SU-DHL-6 (cell line): ENCODE results near the gene CRYBA4.

Experiments used
- H2AFZ ChIP-seq: fragments of 200-600 bp; sonication (generic); 2 replicates; pipeline ENCODE4 v1.6.1; 2014; ENCODE audit warnings: low read depth, mild to moderate bottlenecking, moderate library complexity, mixed read lengths, antibody characterized with exemption, low read length; ENCODE audit not compliant: severe bottlenecking
- H3F3A ChIP-seq: fragments of 200-600 bp; shearing (Covaris generic); 2 replicates; pipeline ENCODE4 v1.6.0; 2016; ENCODE audit warnings: antibody characterized with exemption, mild to moderate bottlenecking; ENCODE audit not compliant: insufficient read depth
- H3K27ac ChIP-seq: fragments of 200-600 bp; sonication (generic); 2 replicates; pipeline ENCODE4 v1.5.1; 2016; ENCODE audit warnings: low read depth, mild to moderate bottlenecking, low read length, moderate library complexity, mixed read lengths
- H3K27me3 ChIP-seq: fragments of 200-600 bp; sonication (generic), shearing (Covaris generic); 2 replicates; pipeline ENCODE4 v1.6.0; 2014; ENCODE audit warnings: mild to moderate bottlenecking, low read length
- H3K36me3 ChIP-seq: fragments of 200-600 bp; sonication (generic); 2 replicates; pipeline ENCODE4 v1.6.1; 2014; ENCODE audit warnings: mild to moderate bottlenecking, low read length, mixed read lengths
- H3K4me2 ChIP-seq: fragments of 300-600, 200-600 bp; shearing (Covaris generic), sonication (generic); 2 replicates; pipeline ENCODE4 v1.6.0; 2014; ENCODE audit warnings: low read length, low read depth, mild to moderate bottlenecking; ENCODE audit not compliant: poor library complexity, severe bottlenecking
- H3K4me3 ChIP-seq: fragments of 200-600 bp; sonication (generic); 2 replicates; pipeline ENCODE4 v1.5.1; 2014; ENCODE audit warnings: antibody characterized with exemption, low read length, mild to moderate bottlenecking, mixed read lengths; ENCODE audit not compliant: insufficient read depth, poor library complexity, severe bottlenecking
- H3K79me2 ChIP-seq: fragments of 200-600 bp; sonication (generic); 2 replicates; pipeline ENCODE4 v1.6.1; 2014; ENCODE audit warnings: mild to moderate bottlenecking, low read length, moderate library complexity; ENCODE audit not compliant: insufficient read depth
- H3K9ac ChIP-seq: fragments of 200-600 bp; sonication (generic); 2 replicates; pipeline ENCODE4 v1.7.0; 2014; ENCODE audit warnings: mild to moderate bottlenecking, low read length
- H3K9me2 ChIP-seq: fragments of 200-600 bp; sonication (generic); replicated peaks from 2 replicates; pipeline ENCODE4 v1.6.1; 2014; ENCODE audit warnings: low read length; ENCODE audit not compliant: insufficient read depth
- H3K9me3 ChIP-seq: fragments of 200-600 bp; sonication (generic); 2 replicates; pipeline ENCODE4 v1.6.1; 2014; ENCODE audit warnings: low read length, mixed read lengths; ENCODE audit not compliant: insufficient read depth
- H4K20me1 ChIP-seq: fragments of 200-600 bp; sonication (generic); 2 replicates; pipeline ENCODE4 v1.6.1; 2014; ENCODE audit warnings: low read depth, mild to moderate bottlenecking, antibody characterized with exemption, low read length, moderate library complexity, mixed read lengths
- EZH2phosphoT487 ChIP-seq: fragments of 200-600 bp; sonication (generic), shearing (Covaris generic); conservative IDR thresholded peaks from 2 replicates; pipeline ENCODE4 v1.6.1; 2018; ENCODE audit warnings: mild to moderate bottlenecking, antibody characterized with exemption, low read length, moderate library complexity, mixed read lengths
- TF ChIP-seq, protein P1 (sequence below): fragments of 200-600 bp; sonication (generic); IDR thresholded peaks from one replicate; pipeline ENCODE4 v1.5.1; 2017; ENCODE audit warnings: antibody characterized with exemption, mild to moderate bottlenecking, low read length, moderate library complexity; ENCODE audit not compliant: insufficient read depth, poor library complexity, severe bottlenecking

Gene CRYBA4

DNA sequence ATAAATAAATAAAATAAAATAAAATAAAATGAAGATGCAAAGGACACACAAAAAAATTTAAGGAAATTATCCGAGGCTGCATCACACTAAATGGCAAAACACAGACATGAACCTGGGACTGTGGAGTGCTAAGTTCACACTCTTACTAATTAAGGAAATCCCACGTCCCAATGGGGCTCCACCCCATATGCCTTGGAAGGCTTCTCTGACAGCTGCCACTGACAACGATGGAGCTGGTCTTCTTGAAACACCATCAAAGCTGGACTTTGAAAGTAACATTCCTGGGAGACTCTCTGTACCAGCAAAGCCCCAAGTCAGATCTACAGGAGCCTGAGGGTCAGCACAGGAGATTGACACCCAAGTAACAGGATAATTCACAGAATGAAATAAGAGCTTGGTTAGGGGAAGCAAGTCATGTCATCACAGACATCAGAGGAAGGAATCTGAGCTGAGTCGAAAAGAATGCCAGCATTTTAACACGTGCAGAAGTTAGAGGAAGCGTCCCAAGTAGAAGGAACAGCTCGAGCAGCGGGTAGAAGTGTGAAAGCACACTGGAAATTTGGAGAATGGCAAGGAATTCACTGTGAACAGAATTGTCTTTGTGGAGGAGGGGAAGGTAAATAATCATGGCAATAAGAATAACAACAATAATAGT, 45.6 kb upstream of the CRYBA4 start:
- Histone ChIP-seq H3K4me2 (no peak overlapping the region), H3K9ac (no peak overlapping the region), H3F3A (peaks cover 18% of the 10 kb centered on the region), H3K27ac (no peak overlapping the region), H4K20me1 (no peaks in the 10 kb centered on the region), H3K27me3 (no peaks in the 10 kb centered on the region), H3K9me3 (no peaks in the 10 kb centered on the region), H3K4me3 (no peak overlapping the region), H3K36me3 (no peaks in the 10 kb centered on the region), H3K79me2 (peaks cover 20% of the 10 kb centered on the region), H3K9me2 (no peaks in the 10 kb centered on the region), H2AFZ (no peak overlapping the region)
- TF ChIP-seq EZH2phosphoT487: no peak
- TF ChIP-seq, protein P1, sequence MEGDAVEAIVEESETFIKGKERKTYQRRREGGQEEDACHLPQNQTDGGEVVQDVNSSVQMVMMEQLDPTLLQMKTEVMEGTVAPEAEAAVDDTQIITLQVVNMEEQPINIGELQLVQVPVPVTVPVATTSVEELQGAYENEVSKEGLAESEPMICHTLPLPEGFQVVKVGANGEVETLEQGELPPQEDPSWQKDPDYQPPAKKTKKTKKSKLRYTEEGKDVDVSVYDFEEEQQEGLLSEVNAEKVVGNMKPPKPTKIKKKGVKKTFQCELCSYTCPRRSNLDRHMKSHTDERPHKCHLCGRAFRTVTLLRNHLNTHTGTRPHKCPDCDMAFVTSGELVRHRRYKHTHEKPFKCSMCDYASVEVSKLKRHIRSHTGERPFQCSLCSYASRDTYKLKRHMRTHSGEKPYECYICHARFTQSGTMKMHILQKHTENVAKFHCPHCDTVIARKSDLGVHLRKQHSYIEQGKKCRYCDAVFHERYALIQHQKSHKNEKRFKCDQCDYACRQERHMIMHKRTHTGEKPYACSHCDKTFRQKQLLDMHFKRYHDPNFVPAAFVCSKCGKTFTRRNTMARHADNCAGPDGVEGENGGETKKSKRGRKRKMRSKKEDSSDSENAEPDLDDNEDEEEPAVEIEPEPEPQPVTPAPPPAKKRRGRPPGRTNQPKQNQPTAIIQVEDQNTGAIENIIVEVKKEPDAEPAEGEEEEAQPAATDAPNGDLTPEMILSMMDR: no peak

DNA sequence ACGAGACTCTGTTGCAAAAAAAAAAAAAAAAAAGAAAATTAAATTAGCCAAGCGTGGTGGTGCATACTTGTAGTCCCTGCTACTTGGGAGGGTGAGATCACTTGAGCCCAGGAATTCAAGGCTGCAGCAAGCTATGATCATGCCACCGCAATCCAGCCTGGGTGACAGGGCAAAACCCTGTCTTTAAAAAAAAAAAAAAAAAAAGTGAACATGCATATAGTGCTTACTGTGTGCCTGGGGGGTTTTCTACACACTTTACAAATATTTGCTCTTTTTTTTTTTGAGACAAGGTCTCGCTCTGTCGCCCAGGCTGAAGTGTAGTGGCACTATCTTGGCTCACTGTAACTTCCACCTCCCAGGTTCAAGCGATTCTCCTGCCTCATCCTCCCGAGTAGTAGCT, 44.7 kb upstream of the CRYBA4 start:
- H3K4me2 ChIP-seq: no peak overlapping the region
- peaks cover 20% of the 10 kb centered on the region for H3K79me2 ChIP-seq
- no peak overlapping the region for H3K27ac ChIP-seq

DNA sequence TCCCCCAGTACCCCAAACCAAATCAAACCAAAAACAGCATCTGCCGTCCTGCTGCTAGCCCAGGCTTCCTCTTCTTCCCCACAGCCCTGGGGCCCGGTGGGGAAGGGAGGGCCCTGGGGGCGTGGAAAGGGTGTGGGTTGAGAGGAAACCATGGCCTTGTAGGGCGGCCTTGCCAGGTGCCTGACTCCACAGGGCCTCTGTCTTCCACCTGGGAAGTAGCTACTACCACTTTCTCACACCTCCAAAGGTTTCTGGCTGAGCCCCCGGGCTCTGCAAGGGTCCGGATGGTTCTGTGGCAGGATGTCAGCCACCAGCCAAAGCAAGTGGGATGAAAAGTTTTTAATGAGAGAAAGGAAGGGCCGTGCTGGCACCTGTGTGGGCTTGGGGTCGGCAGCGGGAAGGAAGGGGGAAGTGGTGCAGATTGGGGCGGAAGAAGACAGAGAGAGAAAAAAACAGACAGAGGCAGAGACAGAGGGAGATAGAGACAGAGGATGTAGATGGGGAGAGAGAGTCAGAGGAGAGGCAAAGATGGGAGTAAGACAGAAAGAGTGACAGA, 42.4 kb upstream of the CRYBA4 start:
- peak overlapping the region; percentile 40 for H3K4me3 ChIP-seq
- no peaks in the 10 kb centered on the region for H3K36me3 ChIP-seq
- H3K27me3 ChIP-seq: no peaks in the 10 kb centered on the region
- H3F3A ChIP-seq: peaks cover 22% of the 10 kb centered on the region
- no peaks in the 10 kb centered on the region for H3K9me2 ChIP-seq
- peak overlapping the region; percentile 75 for H3K4me2 ChIP-seq
- no peaks in the 10 kb centered on the region for H4K20me1 ChIP-seq
- H2AFZ ChIP-seq: peak overlapping the region; percentile 85
- TF ChIP-seq, protein P1: no peak
- no peak for TF ChIP-seq EZH2phosphoT487
- H3K9me3 ChIP-seq: no peaks in the 10 kb centered on the region
- peak overlapping the region; percentile 86 for H3K27ac ChIP-seq
- H3K9ac ChIP-seq: peak overlapping the region; percentile 54
- peaks cover 17% of the 10 kb centered on the region for H3K79me2 ChIP-seq

More for the DNA sequence above, 44.7 kb upstream of the CRYBA4 start:
- no peak overlapping the region for H3K4me3 ChIP-seq
- no peaks in the 10 kb centered on the region for H4K20me1 ChIP-seq
- no peaks in the 10 kb centered on the region for H3K9me2 ChIP-seq
- H3K9ac ChIP-seq: no peak overlapping the region
- H3K9me3 ChIP-seq: no peaks in the 10 kb centered on the region
- H3K27me3 ChIP-seq: no peaks in the 10 kb centered on the region
- H3K36me3 ChIP-seq: no peaks in the 10 kb centered on the region
- peaks cover 22% of the 10 kb centered on the region for H3F3A ChIP-seq
- no peak for TF ChIP-seq EZH2phosphoT487
- TF ChIP-seq, protein P1: no peak
- no peak overlapping the region for H2AFZ ChIP-seq
